Naive B cell (primary cell): Measurements from ENCODE around the gene ADIPOR2. TPM values are rescaled to one million over a fixed set of nuclear protein-coding genes. Genes with fewer than 3 reads are reported as not detected.

Experiments
- ATAC-seq, 2 donors: fragments of 150-1000 bp; cut with Tn5 transposase; 2 replicates each; pipeline ENCODE4 v1.10.0; 2021; ENCODE audit warnings: low read depth in 2 of 2, mild to moderate bottlenecking in 2 of 2, moderate library complexity in 2 of 2
- DNase-seq: peaks from one replicate; pipeline ENCODE4 v3.0.0; 2022
- H3K27ac Mint-ChIP-seq, 6 donors: one replicate each; pipeline ENCODE4 v1.8.0; 2020 to 2022; ENCODE audit warnings: mild to moderate bottlenecking in 6 of 6, mixed read lengths in 6 of 6, moderate library complexity in 5 of 6, inconsistent platforms in 2 of 6
- H3K27me3 Mint-ChIP-seq, 3 donors: one replicate each; pipeline ENCODE4 v1.8.0; 2021 to 2022; ENCODE audit warnings: mixed read lengths in 3 of 3, mild to moderate bottlenecking in 1 of 3
- H3K36me3 Mint-ChIP-seq, 2 donors: one replicate each; pipeline ENCODE4 v1.8.0; 2020 to 2022; ENCODE audit warnings: mixed read lengths in 2 of 2, inconsistent platforms in 1 of 2, mild to moderate bottlenecking in 1 of 2
- H3K4me1 Mint-ChIP-seq, 3 donors: one replicate each; pipeline ENCODE4 v1.8.0; 2020 to 2022; ENCODE audit warnings: mixed read lengths in 3 of 3, inconsistent platforms in 1 of 3, mild to moderate bottlenecking in 1 of 3, moderate library complexity in 1 of 3
- H3K4me3 Mint-ChIP-seq, 8 donors: one replicate each; pipeline ENCODE4 v1.8.0; 2020 to 2022; ENCODE audit warnings: mild to moderate bottlenecking in 8 of 8, mixed read lengths in 8 of 8, moderate library complexity in 8 of 8, inconsistent platforms in 2 of 8
- H3K9me3 Mint-ChIP-seq, 7 donors: one replicate each; pipeline ENCODE4 v1.8.0; 2020 to 2022; ENCODE audit warnings: mixed read lengths in 7 of 7, mild to moderate bottlenecking in 5 of 7, inconsistent platforms in 2 of 7, moderate library complexity in 1 of 7
- polyA plus RNA-seq, 6 donors: library from polyadenylated mRNA; unstranded; fragments of 300-500 nt; fragmentation: Illumina TruSeq; gene quantifications; one replicate each; pipeline ENCODE4 v1.2.3, GENCODE V29; 2021; ENCODE audit warnings: low read depth in 6 of 6

Gene ADIPOR2
- polyA plus RNA-seq, 6 donors from 2014 or later, result 2.4 to 4.2 (median 3.7) TPM

DNA sequence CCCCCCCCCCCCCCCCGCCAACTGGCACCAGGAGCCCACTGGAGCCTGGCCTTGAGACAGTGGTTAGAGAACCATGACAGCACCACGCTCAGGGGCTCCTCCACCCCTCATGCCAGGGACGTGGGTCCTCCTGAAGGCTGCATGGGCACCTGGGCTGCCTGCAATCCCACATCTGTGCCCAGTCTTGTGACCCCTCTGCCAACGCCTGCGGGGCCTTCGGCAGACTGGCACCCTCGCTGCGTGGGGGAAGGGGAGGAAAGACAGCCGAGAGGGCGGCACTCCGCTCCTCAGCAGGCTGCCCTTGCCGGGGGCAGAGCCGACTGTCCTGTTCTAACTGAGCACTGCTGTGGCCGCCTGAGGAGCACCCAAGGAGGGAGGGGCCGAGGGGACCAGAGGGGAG is 135.5 kb downstream of the ADIPOR2 start:
- Mint-ChIP-seq H3K4me1 (peaks cover 0 to 4% (median 0%) of the 10 kb centered on the region in 3 donors), H3K27ac (no peak overlapping the region), H3K27me3 (peaks cover 24 to 72% (median 54%) of the 10 kb centered on the region in 3 donors), H3K9me3 (peaks cover 0 to 2% (median 0%) of the 10 kb centered on the region in 7 donors), H3K4me3 (no peak overlapping the region), H3K36me3 (no peaks in the 10 kb centered on the region)
- DNase-seq, result no peak
- ATAC-seq, result no peak

GRCh38 chr12:1826867-1827705 is 136.2 kb downstream of the ADIPOR2 start:
- ATAC-seq (no peak), DNase-seq (no peak)
- Mint-ChIP-seq H3K4me3 (peak overlapping the region in 1 of 8 donors; percentile 19), H3K36me3 (no peaks in the 10 kb centered on the region), H3K27ac (peak overlapping the region in 2 of 6 donors; percentile 69 to 80), H3K27me3 (peaks cover 29 to 72% (median 56%) of the 10 kb centered on the region in 3 donors), H3K9me3 (peaks cover 0 to 2% (median 0%) of the 10 kb centered on the region in 7 donors), H3K4me1 (peaks cover 0 to 4% (median 0%) of the 10 kb centered on the region in 3 donors)

- Mint-ChIP-seq H3K27me3 (peaks cover 34 to 67% (median 52%) of the 10 kb centered on the region in 3 donors), H3K27ac (no peak overlapping the region), H3K36me3 (no peaks in the 10 kb centered on the region), H3K9me3 (peaks cover 0 to 2% (median 0%) of the 10 kb centered on the region in 7 donors), H3K4me3 (no peak overlapping the region), H3K4me1 (peaks cover 0 to 4% (median 0%) of the 10 kb centered on the region in 3 donors)
- DNase-seq (no peak), ATAC-seq (no peak)
These were observed 137.2 kb downstream of the ADIPOR2 start for GRCh38 chr12:1827826-1828805.

DNA sequence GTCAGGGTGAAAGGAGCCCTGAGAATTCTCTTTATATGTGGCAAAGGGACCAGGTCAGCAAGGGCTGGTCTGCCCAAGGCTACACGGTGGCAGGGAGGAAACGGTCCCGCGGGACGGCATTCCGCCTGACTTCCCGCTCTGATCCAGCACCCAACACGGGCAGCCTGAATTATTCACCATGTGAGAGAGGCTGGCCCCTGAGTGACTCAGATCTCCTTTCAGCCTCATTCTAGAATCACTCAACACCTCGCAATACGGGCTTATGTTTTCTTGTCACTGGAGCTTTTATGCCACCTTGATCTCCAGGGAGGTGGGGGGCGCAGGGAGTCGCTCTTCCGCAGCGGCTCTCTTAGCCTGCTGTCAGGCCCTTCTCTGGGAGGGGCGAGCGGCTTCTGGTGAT is 138.0 kb downstream of the ADIPOR2 start:
- DNase-seq, result no peak
- peaks cover 37 to 68% (median 54%) of the 10 kb centered on the region in 3 donors for H3K27me3 Mint-ChIP-seq
- peaks cover 0 to 2% (median 0%) of the 10 kb centered on the region in 7 donors for H3K9me3 Mint-ChIP-seq
- no peak overlapping the region for H3K4me3 Mint-ChIP-seq
- peaks cover 0 to 4% (median 0%) of the 10 kb centered on the region in 3 donors for H3K4me1 Mint-ChIP-seq
- no peak overlapping the region for H3K27ac Mint-ChIP-seq
- no peak for ATAC-seq
- no peaks in the 10 kb centered on the region for H3K36me3 Mint-ChIP-seq

- no peak for ATAC-seq
- H3K27me3 Mint-ChIP-seq, result peaks cover 38 to 73% (median 60%) of the 10 kb centered on the region in 3 donors
- H3K36me3 Mint-ChIP-seq, result no peaks in the 10 kb centered on the region
These were observed 138.5 kb downstream of the ADIPOR2 start for GRCh38 chr12:1829306-1829900.

GRCh38 chr12:1830401-1830845 is 139.6 kb downstream of the ADIPOR2 start:
- peaks cover 0 to 1% (median 0%) of the 10 kb centered on the region in 7 donors for H3K9me3 Mint-ChIP-seq

More at GRCh38 chr12:1829306-1829900, 138.5 kb downstream of the ADIPOR2 start:
- Mint-ChIP-seq H3K4me1 (peaks cover 0 to 4% (median 0%) of the 10 kb centered on the region in 3 donors), H3K9me3 (peaks cover 0 to 2% (median 0%) of the 10 kb centered on the region in 7 donors), H3K27ac (no peak overlapping the region), H3K4me3 (no peak overlapping the region)
- no peak for DNase-seq

GRCh38 chr12:1830981-1831963 is 140.4 kb downstream of the ADIPOR2 start:
- no peaks in the 10 kb centered on the region for H3K36me3 Mint-ChIP-seq
- no peaks in the 10 kb centered on the region for H3K9me3 Mint-ChIP-seq
- DNase-seq (no peak), ATAC-seq (no peak)
- no peak overlapping the region for H3K4me3 Mint-ChIP-seq
- peaks cover 33 to 60% (median 50%) of the 10 kb centered on the region in 3 donors for H3K27me3 Mint-ChIP-seq
- no peak overlapping the region for H3K27ac Mint-ChIP-seq
- peaks cover 0 to 4% (median 0%) of the 10 kb centered on the region in 3 donors for H3K4me1 Mint-ChIP-seq

More at GRCh38 chr12:1830401-1830845, 139.6 kb downstream of the ADIPOR2 start:
- Mint-ChIP-seq H3K4me1 (peaks cover 0 to 4% (median 0%) of the 10 kb centered on the region in 3 donors), H3K27me3 (peaks cover 38 to 66% (median 54%) of the 10 kb centered on the region in 3 donors), H3K4me3 (no peak overlapping the region), H3K36me3 (no peaks in the 10 kb centered on the region), H3K27ac (no peak overlapping the region)
- no peak for ATAC-seq
- DNase-seq, result no peak

DNA sequence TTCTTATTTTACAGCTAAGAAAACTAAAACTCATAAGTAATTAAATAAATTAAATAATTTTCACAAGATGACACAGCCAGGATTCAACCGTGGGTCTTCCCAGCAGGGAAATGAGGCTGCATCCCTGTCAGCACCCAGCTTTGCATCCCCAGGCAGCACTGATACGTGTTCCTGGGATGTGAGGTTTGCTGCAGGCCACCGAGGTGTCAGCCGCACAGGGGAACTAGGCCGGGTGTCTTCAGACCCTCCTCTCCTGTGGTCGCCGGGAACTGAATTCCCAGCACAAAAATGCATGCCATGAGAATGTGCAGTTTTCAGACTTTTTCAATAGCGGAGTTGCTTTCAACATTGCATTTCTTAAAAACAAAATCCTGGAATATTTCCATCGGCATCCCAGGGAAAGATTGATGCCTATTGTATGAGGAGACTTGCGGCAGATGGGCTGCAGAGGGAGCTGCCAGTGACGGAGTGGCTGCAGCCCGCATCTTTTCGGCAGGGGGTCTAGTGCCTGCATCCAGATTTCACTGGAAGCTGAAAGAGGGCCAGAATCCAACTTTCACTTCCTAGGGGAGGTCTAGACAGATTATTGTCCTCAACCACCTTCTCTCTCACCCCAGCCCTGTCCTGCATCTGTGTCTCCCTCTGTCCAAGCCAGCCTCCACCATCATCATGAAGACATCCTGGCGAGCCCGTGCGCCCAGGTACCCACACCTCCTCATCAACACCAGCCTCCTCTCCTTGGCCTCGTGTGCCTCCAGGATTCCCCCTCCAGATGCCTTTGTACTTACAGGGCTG is 142.1 kb downstream of the ADIPOR2 start:
- Mint-ChIP-seq H3K4me3 (peak overlapping the region in 1 of 8 donors; percentile 47), H3K9me3 (no peaks in the 10 kb centered on the region), H3K27ac (peak overlapping the region in 1 of 6 donors; percentile 79), H3K27me3 (peaks cover 33 to 58% (median 50%) of the 10 kb centered on the region in 3 donors), H3K4me1 (no peaks in the 10 kb centered on the region), H3K36me3 (no peaks in the 10 kb centered on the region)
- DNase-seq (no peak), ATAC-seq (no peak)

DNA sequence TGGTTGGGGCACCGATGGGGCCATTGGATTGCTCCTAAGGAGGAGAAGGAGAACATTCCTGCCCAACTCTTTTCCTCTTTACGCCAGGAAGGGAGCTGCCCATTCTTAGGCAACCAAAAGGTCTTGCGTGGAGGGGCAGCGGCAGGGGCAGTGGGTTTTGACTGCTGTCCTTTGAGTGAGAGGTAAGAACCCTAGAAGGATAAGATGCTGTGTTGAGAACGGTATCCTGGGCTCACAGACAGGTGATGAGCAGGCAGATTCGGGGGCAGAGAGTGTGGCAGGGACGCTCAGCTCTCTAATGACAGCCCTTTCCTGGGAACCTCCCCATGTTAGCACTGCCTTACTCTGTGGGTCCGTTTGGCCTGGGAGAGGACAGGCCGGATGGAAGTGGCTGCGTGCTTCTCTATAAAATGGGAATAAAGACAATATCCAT is 142.7 kb downstream of the ADIPOR2 start:
- Mint-ChIP-seq H3K27me3 (peaks cover 31 to 52% (median 49%) of the 10 kb centered on the region in 3 donors), H3K4me1 (no peaks in the 10 kb centered on the region), H3K9me3 (no peaks in the 10 kb centered on the region), H3K36me3 (no peaks in the 10 kb centered on the region), H3K27ac (no peak overlapping the region), H3K4me3 (no peak overlapping the region)
- ATAC-seq (no peak), DNase-seq (no peak)

- DNase-seq, result no peak
- no peak overlapping the region for H3K4me3 Mint-ChIP-seq
- no peak overlapping the region for H3K27ac Mint-ChIP-seq
- H3K27me3 Mint-ChIP-seq, result peaks cover 24 to 45% (median 41%) of the 10 kb centered on the region in 3 donors
- no peak for ATAC-seq
- no peaks in the 10 kb centered on the region for H3K4me1 Mint-ChIP-seq
- no peaks in the 10 kb centered on the region for H3K36me3 Mint-ChIP-seq
- no peaks in the 10 kb centered on the region for H3K9me3 Mint-ChIP-seq
These were observed 143.5 kb downstream of the ADIPOR2 start for GRCh38 chr12:1834186-1834925.
